ENCODE measurements around the gene TNS1. TPM values are rescaled to one million over a fixed set of nuclear protein-coding genes. Genes with fewer than 3 reads are reported as not detected.

TNS1 gene
- total RNA-seq, 2 donors from 2014 or later: 20.6 to 164 TPM

GRCh38 chr2:217756375-217757107 lies 246.3 kb downstream of the TNS1 start:
- TF ChIP-seq CTCF (IDR thresholded peaks at IDR 0.05): peak; percentile 77
- Histone ChIP-seq H3K9ac (ENCODE audit: low read depth in 2 of 2, low read length in 2 of 2) (no peak overlapping the region), H3K4me3 (no peak overlapping the region), H3K4me1 (no peaks in the 10 kb centered on the region), H3K9me3 (no peaks in the 10 kb centered on the region), H3K36me3 (no peaks in the 10 kb centered on the region), H3K27ac (no peak overlapping the region), H3K27me3 (no peaks in the 10 kb centered on the region)
- intact Hi-C loops (cut with DNase I): no loop called here
- peak; percentile 59 for DNase-seq

- intact Hi-C loops (cut with DNase I): no loop called here
- H3K4me3 ChIP-seq: no peak overlapping the region
- no peak overlapping the region for H3K9ac ChIP-seq (ENCODE audit: low read depth in 2 of 2, low read length in 2 of 2)
- no peak for TF ChIP-seq CTCF (IDR thresholded peaks at IDR 0.05)
- H3K27ac ChIP-seq: no peak overlapping the region
- H3K36me3 ChIP-seq: no peaks in the 10 kb centered on the region
- H3K27me3 ChIP-seq: no peaks in the 10 kb centered on the region
- H3K4me1 ChIP-seq: no peaks in the 10 kb centered on the region
- DNase-seq: no peak
- no peaks in the 10 kb centered on the region for H3K9me3 ChIP-seq
Observed at GRCh38 chr2:217755027-217755745, 247.6 kb downstream of the TNS1 start.

GRCh38 chr2:217753460-217754200 lies 249.2 kb downstream of the TNS1 start:
- Histone ChIP-seq H3K9me3 (no peaks in the 10 kb centered on the region), H3K4me3 (no peak overlapping the region), H3K27me3 (no peaks in the 10 kb centered on the region), H3K36me3 (no peaks in the 10 kb centered on the region), H3K4me1 (no peaks in the 10 kb centered on the region), H3K9ac (ENCODE audit: low read depth in 2 of 2, low read length in 2 of 2) (no peak overlapping the region), H3K27ac (no peak overlapping the region)
- no peak for TF ChIP-seq CTCF (IDR thresholded peaks at IDR 0.05)
- DNase-seq: no peak
- intact Hi-C loops (cut with DNase I): no loop called here

GRCh38 chr2:217752714-217753459 lies 249.9 kb downstream of the TNS1 start:
- Histone ChIP-seq H3K27ac (no peak overlapping the region), H3K9me3 (no peaks in the 10 kb centered on the region), H3K4me1 (no peaks in the 10 kb centered on the region), H3K27me3 (no peaks in the 10 kb centered on the region), H3K9ac (ENCODE audit: low read depth in 2 of 2, low read length in 2 of 2) (no peak overlapping the region), H3K4me3 (no peak overlapping the region), H3K36me3 (no peaks in the 10 kb centered on the region)
- intact Hi-C loops (cut with DNase I): no loop called here
- no peak for DNase-seq
- no peak for TF ChIP-seq CTCF (IDR thresholded peaks at IDR 0.05)

GRCh38 chr2:217751952-217752351 lies 250.8 kb downstream of the TNS1 start:
- Histone ChIP-seq H3K9ac (ENCODE audit: low read depth in 2 of 2, low read length in 2 of 2) (no peak overlapping the region), H3K27me3 (no peaks in the 10 kb centered on the region), H3K4me1 (no peaks in the 10 kb centered on the region), H3K4me3 (no peak overlapping the region), H3K27ac (no peak overlapping the region), H3K36me3 (no peaks in the 10 kb centered on the region), H3K9me3 (no peaks in the 10 kb centered on the region)
- intact Hi-C loops (cut with DNase I): no loop called here
- DNase-seq: no peak
- no peak for TF ChIP-seq CTCF (IDR thresholded peaks at IDR 0.05)

Measured in colonic mucosa (tissue), 4 donors.